GM18861 (cell line): ENCODE measurements around the gene BTNL3.
"Not testable (repeated sequence)": the region's sequence is repeated elsewhere in the genome, so short reads cannot be mapped to it uniquely, and the experiment has no call there.

Experiments used
- ATAC-seq: cut with Tn5 transposase; IDR thresholded peaks from one replicate; pipeline ENCODE4 v1.9.1; 2021; ENCODE audit not compliant: unreplicated experiment

BTNL3 gene

GRCh38 chr5:181045857-181046256, 57.2 kb downstream of the BTNL3 start:
- ATAC-seq, result not testable (repeated sequence)

GRCh38 chr5:181047288-181047687, 58.6 kb downstream of the BTNL3 start:
- no peak for ATAC-seq

DNA sequence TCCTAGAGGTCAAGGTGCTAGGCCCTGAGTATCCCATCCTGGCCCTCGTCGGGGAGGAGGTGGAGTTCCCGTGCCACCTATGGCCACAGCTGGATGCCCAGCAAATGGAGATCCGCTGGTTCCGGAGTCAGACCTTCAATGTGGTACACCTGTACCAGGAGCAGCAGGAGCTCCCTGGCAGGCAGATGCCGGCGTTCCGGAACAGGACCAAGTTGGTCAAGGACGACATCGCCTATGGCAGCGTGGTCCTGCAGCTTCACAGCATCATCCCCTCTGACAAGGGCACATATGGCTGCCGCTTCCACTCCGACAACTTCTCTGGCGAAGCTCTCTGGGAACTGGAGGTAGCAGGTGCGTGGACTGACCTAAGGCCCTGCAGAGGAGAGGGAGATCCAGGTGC, 59.3 kb downstream of the BTNL3 start:
- ATAC-seq, result no peak

DNA sequence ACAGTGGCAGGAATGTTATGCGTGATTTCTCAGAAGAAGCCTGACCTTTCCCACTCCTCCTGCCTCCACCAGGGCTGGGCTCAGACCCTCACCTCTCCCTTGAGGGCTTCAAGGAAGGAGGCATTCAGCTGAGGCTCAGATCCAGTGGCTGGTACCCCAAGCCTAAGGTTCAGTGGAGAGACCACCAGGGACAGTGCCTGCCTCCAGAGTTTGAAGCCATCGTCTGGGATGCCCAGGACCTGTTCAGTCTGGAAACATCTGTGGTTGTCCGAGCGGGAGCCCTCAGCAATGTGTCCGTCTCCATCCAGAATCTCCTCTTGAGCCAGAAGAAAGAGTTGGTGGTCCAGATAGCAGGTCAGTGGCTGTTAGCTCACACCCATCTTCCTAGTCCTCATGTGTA, 61.4 kb downstream of the BTNL3 start:
- ATAC-seq, result no peak

DNA sequence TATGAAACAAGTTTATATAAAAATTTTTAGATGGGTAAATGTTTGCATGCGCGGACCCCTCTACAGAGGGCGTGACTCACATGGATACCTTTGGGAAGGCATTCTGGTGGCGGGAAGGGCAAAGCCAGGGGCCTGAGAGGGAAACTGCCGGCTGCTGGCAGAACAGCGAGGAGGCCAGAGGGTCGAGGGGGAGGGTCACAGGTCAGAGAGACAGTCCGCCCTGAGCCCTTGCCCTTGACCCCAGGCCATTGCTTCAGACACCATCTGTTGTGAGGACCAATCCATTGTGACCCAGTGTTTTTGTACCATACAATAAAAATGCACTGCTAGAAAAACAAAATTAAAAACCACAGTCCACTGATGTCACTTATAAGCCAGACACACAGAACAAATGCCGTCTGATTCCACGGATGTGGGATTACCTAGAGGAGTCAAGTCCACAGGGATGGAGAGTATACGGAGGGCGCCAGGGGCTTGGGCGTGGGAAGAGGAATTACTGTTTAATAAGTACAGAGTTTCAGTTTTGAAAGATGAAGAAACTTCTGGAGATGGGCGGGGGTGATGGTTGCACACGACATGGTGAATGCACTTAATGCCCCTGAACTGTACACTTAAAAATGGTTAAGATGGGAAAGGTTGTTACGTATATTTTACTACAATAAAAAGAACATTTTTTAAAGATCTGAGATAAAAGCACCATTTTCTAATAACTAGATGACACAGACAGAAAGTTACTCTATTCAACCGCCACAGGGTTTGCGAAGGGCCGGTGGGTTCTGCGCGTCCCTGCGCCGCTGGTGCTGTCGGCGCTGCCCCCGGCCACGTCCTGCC, 63.4 kb downstream of the BTNL3 start:
- no peak for ATAC-seq

DNA sequence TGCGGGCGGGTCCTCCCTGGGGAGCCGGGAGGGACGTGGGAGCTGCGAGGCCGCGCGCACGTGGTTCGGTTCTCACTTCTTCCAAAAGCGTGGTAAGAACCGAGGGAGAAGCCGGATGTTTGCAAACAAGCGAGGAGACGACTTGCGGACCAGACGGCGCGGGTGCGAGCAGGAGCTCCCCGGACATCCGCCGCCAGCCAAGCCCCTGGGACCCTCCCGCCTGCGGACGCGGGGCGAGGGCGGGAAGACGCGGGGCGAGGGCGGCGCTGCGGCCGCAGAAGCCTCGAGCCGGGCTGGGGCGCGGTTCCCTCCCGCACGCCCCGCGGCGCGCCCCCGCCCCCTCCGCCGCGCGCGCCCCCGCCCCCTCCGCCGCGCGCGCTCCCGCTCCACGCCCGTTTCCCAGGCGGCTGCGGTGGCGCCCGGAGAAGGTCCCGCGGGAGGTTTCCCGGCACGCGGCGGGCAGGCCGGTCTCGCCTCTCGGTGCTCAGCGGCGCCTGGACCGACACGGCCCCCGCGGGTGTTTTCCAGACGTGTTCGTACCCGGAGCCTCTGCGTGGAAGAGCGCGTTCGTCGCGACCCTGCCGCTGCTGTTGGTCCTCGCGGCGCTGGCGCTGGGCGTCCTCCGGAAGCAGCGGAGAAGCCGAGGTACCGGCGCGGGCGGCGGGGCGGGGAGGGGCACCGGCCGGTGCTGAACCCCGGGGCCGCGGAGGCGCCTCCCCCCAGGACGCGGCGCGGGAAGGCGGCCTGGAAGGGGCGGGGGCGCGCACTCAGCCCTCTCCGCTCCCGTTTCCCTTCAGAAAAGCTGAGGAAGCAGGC, 64.2 kb downstream of the BTNL3 start:
- ATAC-seq, result no peak

DNA sequence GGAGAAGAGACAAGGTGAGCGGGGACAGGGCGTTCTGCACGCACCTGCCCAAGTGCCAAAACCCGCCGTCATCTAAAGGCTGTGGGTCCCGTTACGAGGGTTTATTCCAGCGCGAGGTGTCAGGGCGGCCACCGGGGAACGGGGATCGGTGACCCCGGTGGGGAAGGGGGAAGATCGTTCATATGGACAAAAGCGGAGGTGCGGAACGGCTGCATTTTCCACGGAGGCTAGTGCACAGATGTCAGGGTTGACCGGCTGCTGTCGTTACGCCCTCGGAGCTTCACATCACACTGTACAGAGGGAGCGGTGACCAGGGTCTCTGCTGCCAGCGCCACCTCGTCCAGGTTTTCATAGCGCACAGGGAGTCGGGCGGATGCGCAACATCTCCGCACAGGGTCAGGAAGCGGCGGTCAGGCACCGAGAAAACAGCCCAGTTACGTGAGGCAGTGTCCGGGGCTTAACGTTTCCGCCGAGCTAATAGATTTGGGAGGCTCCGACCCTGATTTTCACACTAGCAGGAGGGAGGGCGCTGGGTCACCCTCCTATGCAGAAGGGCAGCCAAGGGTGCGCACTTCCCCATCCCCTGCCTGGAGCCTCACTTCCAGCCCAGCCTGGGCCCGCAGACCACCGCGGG, 65.0 kb downstream of the BTNL3 start:
- ATAC-seq, result no peak

GRCh38 chr5:181054138-181054537, 65.5 kb downstream of the BTNL3 start:
- no peak for ATAC-seq

GRCh38 chr5:181054871-181055459, 66.3 kb downstream of the BTNL3 start:
- ATAC-seq, result no peak
